ENCODE results near the gene CDH12. TPM values are rescaled to one million over a fixed set of nuclear protein-coding genes. Genes with fewer than 3 reads are reported as not detected.
"Not testable (repeated sequence)": the region's sequence is repeated elsewhere in the genome, so short reads cannot be mapped to it uniquely, and the experiment has no call there.

CDH12 gene
- total RNA-seq, 1 donor from 2014 or later, result 0.11 TPM

DNA sequence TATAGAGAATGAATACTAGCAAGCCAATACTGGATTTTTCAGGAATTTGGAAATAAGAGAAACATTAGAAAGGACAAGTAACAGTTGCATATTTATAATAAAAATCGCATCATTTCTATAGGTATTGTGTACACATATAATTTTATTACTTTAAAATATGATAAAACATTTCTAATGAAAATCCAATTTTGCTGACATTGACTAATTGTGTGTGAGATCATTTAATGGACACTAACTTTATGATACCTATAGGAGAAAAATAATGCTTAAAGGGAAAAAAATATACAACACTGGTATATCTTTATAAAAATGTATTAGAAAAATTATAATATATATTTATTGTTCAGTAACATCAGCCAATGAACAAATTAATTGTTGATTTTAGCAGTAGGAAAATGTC, 557.3 kb downstream of the CDH12 start:
- H3K9me3 ChIP-seq, result peaks cover 0 to 6% of the 10 kb centered on the region in 2 donors
- intact Hi-C loops (cut with DNase I), result no loop called here
- TF ChIP-seq, protein P1, sequence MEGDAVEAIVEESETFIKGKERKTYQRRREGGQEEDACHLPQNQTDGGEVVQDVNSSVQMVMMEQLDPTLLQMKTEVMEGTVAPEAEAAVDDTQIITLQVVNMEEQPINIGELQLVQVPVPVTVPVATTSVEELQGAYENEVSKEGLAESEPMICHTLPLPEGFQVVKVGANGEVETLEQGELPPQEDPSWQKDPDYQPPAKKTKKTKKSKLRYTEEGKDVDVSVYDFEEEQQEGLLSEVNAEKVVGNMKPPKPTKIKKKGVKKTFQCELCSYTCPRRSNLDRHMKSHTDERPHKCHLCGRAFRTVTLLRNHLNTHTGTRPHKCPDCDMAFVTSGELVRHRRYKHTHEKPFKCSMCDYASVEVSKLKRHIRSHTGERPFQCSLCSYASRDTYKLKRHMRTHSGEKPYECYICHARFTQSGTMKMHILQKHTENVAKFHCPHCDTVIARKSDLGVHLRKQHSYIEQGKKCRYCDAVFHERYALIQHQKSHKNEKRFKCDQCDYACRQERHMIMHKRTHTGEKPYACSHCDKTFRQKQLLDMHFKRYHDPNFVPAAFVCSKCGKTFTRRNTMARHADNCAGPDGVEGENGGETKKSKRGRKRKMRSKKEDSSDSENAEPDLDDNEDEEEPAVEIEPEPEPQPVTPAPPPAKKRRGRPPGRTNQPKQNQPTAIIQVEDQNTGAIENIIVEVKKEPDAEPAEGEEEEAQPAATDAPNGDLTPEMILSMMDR (IDR thresholded peaks at IDR 0.05), result no peak

DNA sequence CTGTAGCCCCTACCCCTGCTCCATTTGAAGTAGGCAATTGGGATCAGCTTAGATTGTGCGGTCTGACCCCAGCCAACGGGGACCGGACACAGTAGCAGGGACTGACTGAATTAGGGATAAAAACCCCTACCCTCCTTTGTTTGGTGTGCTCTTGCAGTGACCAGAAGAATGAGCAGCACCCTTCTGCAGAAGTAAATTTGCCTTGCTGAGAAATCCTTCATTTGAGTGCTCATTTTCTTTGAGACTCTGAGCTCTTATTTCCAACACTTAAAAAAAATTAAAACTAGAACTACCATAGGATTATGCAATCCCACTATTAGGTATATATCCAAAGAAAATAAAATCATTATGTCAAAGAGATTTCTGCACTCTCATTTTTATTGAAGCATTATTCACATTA, 560.0 kb downstream of the CDH12 start:
- Histone ChIP-seq H3K4me1 (no peaks in the 10 kb centered on the region), H3K36me3 (no peaks in the 10 kb centered on the region), H3K27me3 (no peaks in the 10 kb centered on the region), H3K4me3 (no peak overlapping the region), H3K9me3 (peaks cover 0 to 6% of the 10 kb centered on the region in 2 donors), H3K27ac (no peak overlapping the region)
- intact Hi-C loops (cut with DNase I), result no loop called here
- TF ChIP-seq, protein P1 (IDR thresholded peaks at IDR 0.05), result no peak
- DNase-seq (ENCODE audit: low spot score in 2 of 2), result no peak

More for the DNA sequence above, 557.3 kb downstream of the CDH12 start:
- no peaks in the 10 kb centered on the region for H3K36me3 ChIP-seq
- DNase-seq (ENCODE audit: low spot score in 2 of 2), result no peak
- no peak overlapping the region for H3K4me3 ChIP-seq
- H3K4me1 ChIP-seq, result no peaks in the 10 kb centered on the region
- H3K27ac ChIP-seq, result no peak overlapping the region
- H3K27me3 ChIP-seq, result no peaks in the 10 kb centered on the region

DNA sequence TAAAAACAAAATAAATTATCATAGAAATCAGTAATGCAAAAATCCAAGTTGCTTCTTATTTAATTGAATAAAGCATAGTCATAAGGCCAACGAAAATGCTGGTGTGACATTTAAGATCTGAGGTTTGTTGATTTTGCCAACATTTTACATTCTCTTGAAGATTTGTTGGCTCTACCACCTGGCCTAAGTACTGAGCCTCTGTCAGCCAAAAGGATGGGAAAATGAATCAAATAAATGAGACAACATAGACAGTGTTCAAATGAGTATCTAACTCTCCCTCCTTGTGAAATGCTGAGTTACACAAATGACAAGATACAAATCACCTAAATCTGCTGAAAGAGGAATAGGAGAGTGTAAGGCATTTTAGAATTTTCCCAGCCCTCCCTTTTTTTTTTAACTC, 575.0 kb downstream of the CDH12 start:
- intact Hi-C loops (cut with DNase I), result no loop called here
- no peak overlapping the region for H3K27ac ChIP-seq
- H3K4me1 ChIP-seq, result no peaks in the 10 kb centered on the region
- TF ChIP-seq, protein P1 (IDR thresholded peaks at IDR 0.05), result no peak
- H3K36me3 ChIP-seq, result no peaks in the 10 kb centered on the region
- H3K4me3 ChIP-seq, result no peak overlapping the region
- H3K9me3 ChIP-seq, result peaks cover 0 to 11% of the 10 kb centered on the region in 2 donors
- H3K27me3 ChIP-seq, result no peaks in the 10 kb centered on the region
- no peak for DNase-seq (ENCODE audit: low spot score in 2 of 2)

DNA sequence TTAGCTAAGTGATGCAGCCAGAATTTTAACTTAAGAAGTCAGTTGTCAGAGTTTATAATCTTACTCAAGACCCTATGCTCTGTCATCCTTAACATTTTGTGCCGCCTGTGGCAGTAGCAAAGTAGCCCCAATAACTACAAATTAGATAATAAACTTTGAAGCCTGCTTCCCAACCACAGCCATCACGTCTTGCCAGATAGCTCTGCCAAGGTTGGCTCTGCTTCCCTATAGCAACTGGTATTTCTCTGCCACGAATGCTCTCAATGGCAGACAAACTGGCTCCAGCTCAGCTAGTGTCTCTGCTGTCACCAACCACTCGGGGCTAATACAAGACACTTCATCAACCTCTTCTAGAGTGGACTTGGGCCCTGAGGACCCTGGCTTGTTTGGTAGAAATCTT, 576.1 kb downstream of the CDH12 start:
- Histone ChIP-seq H3K4me1 (no peaks in the 10 kb centered on the region), H3K27me3 (no peaks in the 10 kb centered on the region), H3K36me3 (no peaks in the 10 kb centered on the region), H3K9me3 (peaks cover 0 to 10% of the 10 kb centered on the region in 2 donors), H3K27ac (no peak overlapping the region), H3K4me3 (no peak overlapping the region)
- no peak for DNase-seq (ENCODE audit: low spot score in 2 of 2)
- TF ChIP-seq, protein P1 (IDR thresholded peaks at IDR 0.05), result no peak
- intact Hi-C loops (cut with DNase I), result no loop called here

DNA sequence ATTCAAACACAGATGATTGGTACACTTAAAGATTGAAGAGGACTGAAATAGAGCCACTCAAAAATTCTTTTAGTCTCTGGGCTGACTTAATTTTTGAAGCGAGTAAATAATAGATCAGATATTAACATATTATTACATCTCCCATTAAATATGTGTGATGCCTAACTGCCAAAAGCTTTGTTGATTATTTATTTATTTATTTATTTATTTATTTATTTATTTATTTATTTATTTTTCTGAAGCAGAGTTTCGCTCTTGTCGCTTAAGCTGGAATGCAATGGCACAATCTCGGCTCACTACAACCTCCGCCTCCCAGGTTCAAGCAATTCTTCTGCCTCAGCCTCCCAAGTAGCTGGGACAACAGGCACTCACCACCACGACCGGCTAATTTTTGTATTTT, 587.3 kb downstream of the CDH12 start:
- H3K27ac ChIP-seq; DNase-seq (ENCODE audit: low spot score in 2 of 2); H3K4me3 ChIP-seq; H3K27me3 ChIP-seq; H3K36me3 ChIP-seq; H3K9me3 ChIP-seq; intact Hi-C loops (cut with DNase I); H3K4me1 ChIP-seq: not testable (repeated sequence)

DNA sequence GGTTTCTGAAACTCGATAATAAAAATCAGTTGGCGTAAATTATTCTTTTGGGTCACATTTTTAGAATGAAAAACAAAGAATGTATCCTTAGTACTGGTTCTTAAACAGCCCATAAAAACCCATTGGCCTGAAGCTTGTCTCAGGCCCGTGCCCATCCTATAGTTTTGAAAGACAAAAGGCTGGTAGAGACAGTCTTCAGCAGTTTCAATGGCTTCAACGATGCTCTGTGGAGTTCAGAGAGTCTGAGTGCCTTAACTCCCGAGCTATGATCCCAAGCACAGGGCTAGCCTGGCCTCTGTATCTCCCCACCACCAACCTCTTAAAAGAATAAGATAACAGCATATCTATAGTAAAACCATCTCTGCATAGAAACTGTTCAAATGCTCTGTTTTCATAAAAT, 595.0 kb downstream of the CDH12 start:
- no peak overlapping the region for H3K4me3 ChIP-seq
- H3K4me1 ChIP-seq, result no peaks in the 10 kb centered on the region
- H3K9me3 ChIP-seq, result no peaks in the 10 kb centered on the region
- H3K36me3 ChIP-seq, result no peaks in the 10 kb centered on the region
- H3K27me3 ChIP-seq, result no peaks in the 10 kb centered on the region
- TF ChIP-seq, protein P1 (IDR thresholded peaks at IDR 0.05), result no peak
- H3K27ac ChIP-seq, result no peak overlapping the region
- DNase-seq (ENCODE audit: low spot score in 2 of 2), result no peak
- intact Hi-C loops (cut with DNase I), result no loop called here

All from ascending aorta (tissue), 2 donors.